SU-DHL-6 (cell line): Measurements from ENCODE around the gene FHOD3.
"Not testable (repeated sequence)": the region's sequence is repeated elsewhere in the genome, so short reads cannot be mapped to it uniquely, and the experiment has no call there.

Experiments
- H2AFZ ChIP-seq: fragments of 200-600 bp; sonication (generic); 2 replicates; pipeline ENCODE4 v1.6.1; 2014; ENCODE audit warnings: low read depth, mild to moderate bottlenecking, moderate library complexity, mixed read lengths, antibody characterized with exemption, low read length; ENCODE audit not compliant: severe bottlenecking
- H3F3A ChIP-seq: fragments of 200-600 bp; shearing (Covaris generic); 2 replicates; pipeline ENCODE4 v1.6.0; 2016; ENCODE audit warnings: antibody characterized with exemption, mild to moderate bottlenecking; ENCODE audit not compliant: insufficient read depth
- H3K27ac ChIP-seq: fragments of 200-600 bp; sonication (generic); 2 replicates; pipeline ENCODE4 v1.5.1; 2016; ENCODE audit warnings: low read depth, mild to moderate bottlenecking, low read length, moderate library complexity, mixed read lengths
- H3K27me3 ChIP-seq: fragments of 200-600 bp; sonication (generic), shearing (Covaris generic); 2 replicates; pipeline ENCODE4 v1.6.0; 2014; ENCODE audit warnings: mild to moderate bottlenecking, low read length
- H3K36me3 ChIP-seq: fragments of 200-600 bp; sonication (generic); 2 replicates; pipeline ENCODE4 v1.6.1; 2014; ENCODE audit warnings: mild to moderate bottlenecking, low read length, mixed read lengths
- H3K4me2 ChIP-seq: fragments of 300-600, 200-600 bp; shearing (Covaris generic), sonication (generic); 2 replicates; pipeline ENCODE4 v1.6.0; 2014; ENCODE audit warnings: low read length, low read depth, mild to moderate bottlenecking; ENCODE audit not compliant: poor library complexity, severe bottlenecking
- H3K4me3 ChIP-seq: fragments of 200-600 bp; sonication (generic); 2 replicates; pipeline ENCODE4 v1.5.1; 2014; ENCODE audit warnings: antibody characterized with exemption, low read length, mild to moderate bottlenecking, mixed read lengths; ENCODE audit not compliant: insufficient read depth, poor library complexity, severe bottlenecking
- H3K79me2 ChIP-seq: fragments of 200-600 bp; sonication (generic); 2 replicates; pipeline ENCODE4 v1.6.1; 2014; ENCODE audit warnings: mild to moderate bottlenecking, low read length, moderate library complexity; ENCODE audit not compliant: insufficient read depth
- H3K9ac ChIP-seq: fragments of 200-600 bp; sonication (generic); 2 replicates; pipeline ENCODE4 v1.7.0; 2014; ENCODE audit warnings: mild to moderate bottlenecking, low read length
- H3K9me2 ChIP-seq: fragments of 200-600 bp; sonication (generic); replicated peaks from 2 replicates; pipeline ENCODE4 v1.6.1; 2014; ENCODE audit warnings: low read length; ENCODE audit not compliant: insufficient read depth
- H3K9me3 ChIP-seq: fragments of 200-600 bp; sonication (generic); 2 replicates; pipeline ENCODE4 v1.6.1; 2014; ENCODE audit warnings: low read length, mixed read lengths; ENCODE audit not compliant: insufficient read depth
- H4K20me1 ChIP-seq: fragments of 200-600 bp; sonication (generic); 2 replicates; pipeline ENCODE4 v1.6.1; 2014; ENCODE audit warnings: low read depth, mild to moderate bottlenecking, antibody characterized with exemption, low read length, moderate library complexity, mixed read lengths
- CTCF ChIP-seq: fragments of 200-600 bp; sonication (generic); IDR thresholded peaks from one replicate; pipeline ENCODE4 v1.5.1; 2017; ENCODE audit warnings: antibody characterized with exemption, mild to moderate bottlenecking, low read length, moderate library complexity; ENCODE audit not compliant: insufficient read depth, poor library complexity, severe bottlenecking
- EZH2phosphoT487 ChIP-seq: fragments of 200-600 bp; sonication (generic), shearing (Covaris generic); conservative IDR thresholded peaks from 2 replicates; pipeline ENCODE4 v1.6.1; 2018; ENCODE audit warnings: mild to moderate bottlenecking, antibody characterized with exemption, low read length, moderate library complexity, mixed read lengths

The FHOD3 gene

GRCh38 chr18:36352384-36352783, 54.9 kb downstream of the FHOD3 start:
- H3K27ac ChIP-seq, result no peak overlapping the region
- no peak overlapping the region for H2AFZ ChIP-seq
- H3K79me2 ChIP-seq, result no peaks in the 10 kb centered on the region
- H3F3A ChIP-seq, result no peaks in the 10 kb centered on the region
- H3K9me2 ChIP-seq, result 0 out of 2 replicates have a peak, but pooled peaks cover 6% of the 10 kb centered on the region
- H3K4me3 ChIP-seq, result no peak overlapping the region
- no peaks in the 10 kb centered on the region for H4K20me1 ChIP-seq
- TF ChIP-seq EZH2phosphoT487, result no peak
- TF ChIP-seq CTCF, result no peak
- no peaks in the 10 kb centered on the region for H3K36me3 ChIP-seq
- H3K4me2 ChIP-seq, result no peak overlapping the region
- no peak overlapping the region for H3K9ac ChIP-seq
- H3K27me3 ChIP-seq, result peaks cover 4% of the 10 kb centered on the region; the same call in 1 of the 2 replicates
- H3K9me3 ChIP-seq, result no peaks in the 10 kb centered on the region

GRCh38 chr18:36354989-36355388, 57.5 kb downstream of the FHOD3 start:
- no peaks in the 10 kb centered on the region for H4K20me1 ChIP-seq
- no peak overlapping the region for H3K27ac ChIP-seq
- H3K79me2 ChIP-seq, result no peaks in the 10 kb centered on the region
- no peaks in the 10 kb centered on the region for H3F3A ChIP-seq
- no peaks in the 10 kb centered on the region for H3K9me3 ChIP-seq
- no peak overlapping the region for H3K4me2 ChIP-seq
- H3K36me3 ChIP-seq, result no peaks in the 10 kb centered on the region
- H3K27me3 ChIP-seq, result 0 out of 2 replicates have a peak, but pooled peaks cover 4% of the 10 kb centered on the region
- H2AFZ ChIP-seq, result no peak overlapping the region
- TF ChIP-seq EZH2phosphoT487, result no peak
- 0 out of 2 replicates have a peak, but pooled peaks cover 6% of the 10 kb centered on the region for H3K9me2 ChIP-seq
- no peak overlapping the region for H3K4me3 ChIP-seq
- no peak overlapping the region for H3K9ac ChIP-seq

GRCh38 chr18:36355511-36355910, 58.0 kb downstream of the FHOD3 start:
- no peak for TF ChIP-seq EZH2phosphoT487
- no peak for TF ChIP-seq CTCF

GRCh38 chr18:36356741-36357140, 59.2 kb downstream of the FHOD3 start:
- not testable (repeated sequence) for H3K9me3 ChIP-seq, H3K36me3 ChIP-seq, H3K79me2 ChIP-seq, H3K4me3 ChIP-seq, H3K9me2 ChIP-seq, H2AFZ ChIP-seq, H3F3A ChIP-seq, H3K4me2 ChIP-seq, H4K20me1 ChIP-seq, H3K27ac ChIP-seq, H3K27me3 ChIP-seq, H3K9ac ChIP-seq

More at GRCh38 chr18:36355511-36355910, 58.0 kb downstream of the FHOD3 start:
- Histone ChIP-seq H3K27me3 (0 out of 2 replicates have a peak, but pooled peaks cover 4% of the 10 kb centered on the region), H4K20me1 (no peaks in the 10 kb centered on the region), H3K9me2 (0 out of 2 replicates have a peak, but pooled peaks cover 6% of the 10 kb centered on the region), H3K9me3 (no peaks in the 10 kb centered on the region), H3K4me3 (no peak overlapping the region), H3K9ac (no peak overlapping the region), H3K36me3 (no peaks in the 10 kb centered on the region), H3K27ac (no peak overlapping the region), H3F3A (no peaks in the 10 kb centered on the region), H3K4me2 (no peak overlapping the region), H2AFZ (no peak overlapping the region), H3K79me2 (no peaks in the 10 kb centered on the region)
